NCI-H187 (cell line): ENCODE measurements around the gene UBE2H.

ENCODE experiments used
- DNase-seq, 2 experiments: peaks; one replicate each; lab custom pipeline; 2025; lab: John Stamatoyannopoulos, UW

UBE2H gene

DNA sequence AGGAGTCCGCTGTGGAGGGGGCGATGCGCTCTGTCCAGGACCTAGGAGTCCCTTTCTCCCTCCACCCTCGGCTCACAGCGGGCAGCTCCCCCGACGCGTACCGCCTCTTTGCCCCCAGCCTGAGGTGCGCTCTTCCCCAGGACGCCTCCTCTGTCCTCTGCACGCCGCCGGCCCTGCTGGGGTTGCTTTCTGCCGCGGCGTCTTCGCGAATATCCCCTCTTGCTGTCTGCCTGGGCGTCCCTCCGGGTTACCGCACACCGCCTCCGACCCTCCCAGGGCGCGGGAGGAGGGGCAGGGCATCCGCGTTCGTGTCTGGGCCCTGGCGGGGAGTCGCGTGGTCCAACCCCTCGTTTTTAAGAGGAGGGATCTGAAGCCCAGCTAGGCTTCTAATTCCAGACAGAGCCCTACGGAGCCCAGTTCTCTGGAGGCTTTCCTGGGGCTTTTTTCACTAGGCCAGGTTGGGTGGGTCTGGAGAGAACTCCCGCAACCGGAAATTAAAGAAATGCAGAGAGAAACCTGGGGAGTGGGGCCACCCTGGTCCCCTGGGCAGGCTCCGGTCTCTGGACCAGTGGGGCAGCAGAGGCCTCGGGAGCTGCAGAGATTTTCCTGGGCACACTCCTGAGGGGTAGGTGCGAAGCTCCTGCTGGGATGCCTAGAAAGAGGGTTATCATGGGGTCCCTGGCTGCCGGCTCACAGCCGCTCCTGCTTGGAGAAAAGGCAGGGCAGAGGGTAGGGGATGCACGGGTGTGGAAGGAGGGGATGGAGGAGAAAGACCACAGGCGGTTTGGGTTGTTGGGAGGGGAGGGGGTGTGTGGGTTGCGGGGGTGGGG is 166.9 kb downstream of the UBE2H start:
- DNase-seq = no peak

DNA sequence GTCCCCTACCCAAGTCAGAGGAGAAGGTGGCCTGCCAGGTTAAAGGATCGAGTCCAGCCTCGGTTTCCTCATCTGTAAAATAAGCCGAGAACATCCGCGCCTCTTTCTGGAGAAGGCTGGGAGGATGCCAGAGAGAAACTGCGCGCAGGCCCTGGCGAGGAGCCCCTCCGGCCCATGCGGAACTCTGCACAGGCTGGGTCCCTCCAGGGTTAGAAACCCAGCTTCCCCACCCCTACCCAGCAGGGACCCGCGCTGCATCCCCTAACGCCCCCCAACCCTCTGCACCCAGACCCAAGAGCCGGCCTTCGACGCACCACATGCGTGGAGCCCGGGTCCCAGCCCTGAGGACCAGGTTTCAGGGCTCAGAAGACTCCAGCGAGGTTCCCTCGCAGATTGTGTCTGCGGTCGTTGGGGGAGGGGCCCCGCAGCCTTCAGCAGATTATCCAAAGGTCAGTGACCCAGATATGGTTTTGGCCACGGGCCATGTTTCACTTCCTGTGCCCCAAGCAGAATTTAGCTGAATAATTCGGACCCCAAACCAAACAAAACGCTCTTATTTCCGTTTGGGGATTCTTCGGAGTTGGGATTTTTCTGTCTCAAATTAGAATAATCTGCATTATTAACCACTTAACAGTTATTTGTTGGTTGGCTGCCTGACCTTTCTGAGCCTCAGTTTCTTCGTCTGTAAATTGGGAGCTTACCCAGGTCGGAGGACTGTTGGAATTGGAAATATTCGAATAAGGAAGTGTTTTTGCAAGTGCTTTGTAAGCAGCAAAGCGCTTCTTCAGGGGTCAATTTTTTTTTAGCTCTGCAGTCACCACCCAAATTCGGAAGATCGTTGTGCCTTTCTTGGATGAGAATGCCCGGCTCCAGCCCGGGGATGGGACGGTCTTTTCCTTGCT is 167.7 kb downstream of the UBE2H start:
- DNase-seq = no peak

DNA sequence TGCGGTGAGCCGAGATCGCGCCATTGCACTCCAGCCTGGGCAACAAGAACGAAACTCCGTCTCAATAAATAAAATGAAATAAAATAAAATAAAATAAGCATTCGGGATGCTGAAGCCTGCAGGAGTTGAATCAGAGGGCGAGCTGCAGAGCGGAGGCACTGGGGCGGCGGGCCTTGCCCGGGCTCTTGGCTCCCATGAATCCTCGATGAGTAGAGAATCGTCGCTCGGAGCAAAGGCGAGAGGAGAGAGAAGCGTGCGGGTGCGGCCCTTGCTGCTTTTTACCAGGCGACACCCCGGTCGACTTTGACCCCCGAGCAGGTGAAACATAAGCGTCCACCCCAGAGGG is 168.3 kb downstream of the UBE2H start:
- no peak for DNase-seq

DNA sequence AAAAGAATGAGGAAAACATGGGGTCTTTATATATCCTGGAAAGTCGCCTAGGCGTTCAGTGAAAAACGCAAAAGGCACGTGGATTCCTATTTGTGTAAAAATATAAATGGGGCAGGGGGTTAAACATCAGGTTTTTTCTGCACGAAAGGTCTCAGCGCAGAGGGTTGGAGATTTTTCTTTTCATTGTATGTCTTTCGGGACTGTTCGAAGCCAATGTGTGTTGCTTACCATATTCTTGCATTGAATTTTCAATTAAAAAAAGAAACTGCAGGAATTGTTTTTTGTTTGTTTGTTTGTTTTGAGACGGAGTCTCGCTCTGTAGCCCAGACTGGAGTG is 169.2 kb downstream of the UBE2H start:
- DNase-seq = no peak

DNA sequence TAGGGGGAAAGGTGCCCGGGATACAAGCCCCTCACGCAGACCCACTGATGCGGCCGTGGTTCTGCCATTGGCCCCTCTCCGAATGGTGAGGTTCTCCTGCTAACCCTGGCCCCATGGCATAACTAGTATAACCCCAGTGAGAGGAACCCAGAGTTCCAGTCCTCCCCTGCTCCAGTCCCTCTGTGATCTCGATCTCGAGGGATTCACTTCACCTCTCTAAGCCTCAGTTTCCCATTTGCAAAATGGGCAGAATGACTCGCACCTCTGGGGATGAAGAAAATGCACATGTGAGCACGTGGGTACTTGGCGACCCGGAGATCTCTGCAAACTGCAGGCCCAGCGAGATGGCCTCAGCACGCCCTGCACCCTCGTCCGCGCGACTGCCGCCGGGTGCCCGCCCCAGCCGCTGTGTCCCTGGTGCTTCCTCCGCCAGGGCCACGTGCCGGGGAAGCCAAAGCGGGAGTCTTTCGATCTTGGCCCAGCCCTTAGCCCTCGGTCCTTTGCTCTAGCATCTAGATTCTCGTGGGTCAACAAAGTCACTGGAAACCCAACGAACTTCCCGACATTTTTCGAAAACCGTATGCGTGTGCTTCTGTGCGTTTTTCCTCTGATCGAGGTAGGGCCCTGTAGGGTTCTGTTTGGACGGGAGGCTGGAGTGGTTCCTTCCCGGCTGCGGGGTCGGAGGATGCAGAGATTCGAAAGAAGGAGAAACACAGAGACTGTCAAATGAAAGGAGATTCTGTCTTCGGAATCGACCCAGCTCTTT is 169.8 kb downstream of the UBE2H start:
- no peak for DNase-seq

DNA sequence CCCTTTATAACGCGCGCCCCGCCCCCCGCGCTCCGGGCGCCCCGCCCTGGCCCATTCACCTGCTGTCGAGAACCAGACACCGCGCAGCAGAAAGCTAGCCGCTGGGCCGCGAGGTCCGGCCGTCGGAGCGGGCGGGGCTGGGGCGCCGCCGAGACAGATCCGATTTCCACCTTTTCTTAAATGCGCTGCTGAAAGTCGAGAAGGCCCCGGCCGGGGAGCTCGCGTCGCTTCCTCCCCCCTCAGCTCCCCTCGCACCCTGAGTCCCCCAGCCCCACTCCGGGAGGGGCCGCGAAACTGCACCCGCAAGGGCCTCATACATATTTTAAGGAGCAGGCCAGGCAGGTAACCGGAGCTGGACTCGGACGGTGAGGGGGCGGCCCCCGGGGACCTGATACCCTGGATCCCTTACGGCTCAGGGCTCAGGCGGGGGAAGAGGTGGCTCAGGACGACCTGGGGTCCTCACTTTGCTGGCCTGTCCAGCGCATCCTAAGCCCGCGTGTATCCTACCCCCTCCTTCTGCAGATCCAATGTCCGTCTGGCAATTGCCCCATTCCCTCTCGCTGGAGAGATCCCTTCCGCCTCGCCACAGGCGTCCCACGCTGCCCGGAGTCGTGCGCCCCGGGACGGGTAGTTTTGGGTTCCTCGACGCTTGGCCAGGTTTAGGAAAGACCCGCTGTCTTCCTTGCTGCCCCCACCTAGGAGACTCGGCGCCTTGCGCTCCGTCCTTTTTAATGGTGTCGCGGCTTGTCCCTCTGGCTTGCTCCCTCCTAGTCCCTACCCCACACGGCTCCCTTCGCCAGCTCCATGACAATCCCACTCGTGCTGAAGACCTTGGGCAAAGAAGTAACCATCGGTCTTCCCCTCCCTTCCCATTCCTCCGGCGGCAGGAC is 170.6 kb downstream of the UBE2H start:
- peak; percentile 27 to 66 for DNase-seq

DNA sequence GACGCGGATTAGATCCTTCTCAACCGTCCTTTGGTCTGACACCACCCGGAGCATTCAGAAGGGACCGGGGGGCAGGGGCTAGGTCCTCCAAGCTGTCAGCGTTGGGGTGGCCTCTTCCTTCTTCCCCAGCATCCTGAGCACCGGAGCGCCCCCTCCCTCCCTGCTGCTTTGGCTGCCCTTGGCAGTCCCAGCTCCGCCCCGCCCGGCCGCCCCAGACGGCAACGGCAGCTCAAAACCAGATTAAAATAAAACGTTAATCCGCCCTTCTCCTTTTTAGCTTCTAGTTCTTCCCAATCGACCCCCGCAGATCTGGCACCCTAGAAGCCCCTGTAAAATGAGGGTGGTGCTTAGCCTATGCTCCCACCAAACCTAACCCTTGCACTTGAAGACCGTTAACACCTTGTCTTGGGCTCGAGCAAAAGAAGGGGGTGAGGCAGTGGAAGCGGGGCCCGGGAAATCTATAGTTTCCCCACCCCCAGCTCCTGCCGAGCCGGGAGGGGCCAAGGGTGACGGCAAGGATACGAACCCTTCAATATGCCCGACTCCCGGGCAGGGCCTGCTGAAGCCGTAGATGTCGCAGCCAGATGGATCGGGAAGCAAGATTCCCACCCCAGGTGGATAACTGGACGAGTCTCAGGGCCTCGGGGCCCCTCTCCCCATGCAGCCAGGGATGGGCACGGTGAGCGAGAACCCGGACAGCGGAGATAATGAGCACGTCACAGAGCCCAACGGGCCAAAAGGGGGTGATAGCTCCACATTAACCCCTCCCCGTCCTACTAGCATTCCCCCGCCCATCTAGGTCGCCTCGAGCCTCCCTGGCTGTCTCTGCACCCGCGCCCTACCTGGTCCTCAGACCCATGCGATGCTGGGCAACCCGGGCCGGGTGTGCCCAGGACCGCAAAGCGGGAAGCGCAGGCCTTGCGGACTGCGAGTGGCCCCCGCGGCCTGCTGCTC is 171.5 kb downstream of the UBE2H start:
- peak in 1 of 2 experiments; percentile 66 for DNase-seq
